HG03457 (cell line): ENCODE results near the gene GIPC2.

Source experiments
- ATAC-seq: cut with Tn5 transposase; IDR thresholded peaks from one replicate; pipeline ENCODE4 v1.9.1; 2021; ENCODE audit warnings: moderate number of reproducible peaks; ENCODE audit not compliant: unreplicated experiment

GIPC2 gene

GRCh38 chr1:78136680-78137079 lies 90.9 kb downstream of the GIPC2 start:
- no peak for ATAC-seq

- ATAC-seq = no peak
These were observed 95.9 kb downstream of the GIPC2 start for GRCh38 chr1:78141531-78142231.

- ATAC-seq = peak; percentile 4
These were observed 97.0 kb downstream of the GIPC2 start for GRCh38 chr1:78142736-78143135.

GRCh38 chr1:78143152-78143551 lies 97.4 kb downstream of the GIPC2 start:
- ATAC-seq = peak; percentile 63

- ATAC-seq = no peak
These were observed 97.9 kb downstream of the GIPC2 start for GRCh38 chr1:78143673-78144072.

- ATAC-seq = peak; percentile 89
These were observed 99.4 kb downstream of the GIPC2 start for GRCh38 chr1:78145105-78145580.

- ATAC-seq = no peak
These were observed 100.5 kb downstream of the GIPC2 start for GRCh38 chr1:78146205-78146771.

GRCh38 chr1:78147031-78147430 lies 101.3 kb downstream of the GIPC2 start:
- no peak for ATAC-seq

GRCh38 chr1:78153092-78153736 lies 107.4 kb downstream of the GIPC2 start:
- ATAC-seq = no peak

- no peak for ATAC-seq
These were observed 109.4 kb downstream of the GIPC2 start for GRCh38 chr1:78155121-78155520.

GRCh38 chr1:78156805-78157521 lies 111.2 kb downstream of the GIPC2 start:
- ATAC-seq = no peak

- no peak for ATAC-seq
These were observed 120.0 kb downstream of the GIPC2 start for GRCh38 chr1:78165816-78166215.

- ATAC-seq = no peak
These were observed 122.5 kb downstream of the GIPC2 start for GRCh38 chr1:78168306-78168705.

GRCh38 chr1:78170859-78171258 lies 125.1 kb downstream of the GIPC2 start:
- ATAC-seq = no peak

- no peak for ATAC-seq
These were observed 126.2 kb downstream of the GIPC2 start for GRCh38 chr1:78171736-78172590.

- no peak for ATAC-seq
These were observed 130.7 kb downstream of the GIPC2 start for GRCh38 chr1:78176448-78176847.

- no peak for ATAC-seq
These were observed 132.0 kb downstream of the GIPC2 start for GRCh38 chr1:78177708-78178270.

- ATAC-seq = no peak
These were observed 133.1 kb downstream of the GIPC2 start for GRCh38 chr1:78178816-78179215.

GRCh38 chr1:78184460-78185072 lies 138.8 kb downstream of the GIPC2 start:
- ATAC-seq = no peak
